Bone marrow (tissue), 2 donors: ENCODE results near the gene KCNMA1.

ENCODE experiments used
- DNase-seq, 2 donors: peaks; one replicate each; lab custom pipeline; 2025; lab: John Stamatoyannopoulos, UW

KCNMA1 gene

DNA sequence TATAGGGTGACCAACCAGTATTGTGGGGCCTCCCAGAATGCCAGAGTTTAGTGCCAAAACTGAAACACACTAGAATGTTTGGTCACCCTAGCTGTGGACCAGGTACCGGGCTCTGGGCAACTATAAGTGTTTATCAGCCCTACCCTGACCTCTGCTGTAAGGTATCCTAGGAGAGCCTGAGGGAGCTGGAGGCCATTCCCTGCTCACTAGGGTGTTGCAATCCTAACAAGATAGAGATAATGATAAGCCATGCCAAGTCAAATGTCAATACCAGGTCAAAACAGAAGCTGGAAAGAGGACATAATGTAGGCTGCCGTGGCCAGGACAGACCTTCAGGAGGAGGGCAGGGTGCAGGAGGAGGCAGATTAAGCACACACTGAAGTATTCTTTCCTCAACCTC is 151.8 kb downstream of the KCNMA1 start:
- DNase-seq = no peak

DNA sequence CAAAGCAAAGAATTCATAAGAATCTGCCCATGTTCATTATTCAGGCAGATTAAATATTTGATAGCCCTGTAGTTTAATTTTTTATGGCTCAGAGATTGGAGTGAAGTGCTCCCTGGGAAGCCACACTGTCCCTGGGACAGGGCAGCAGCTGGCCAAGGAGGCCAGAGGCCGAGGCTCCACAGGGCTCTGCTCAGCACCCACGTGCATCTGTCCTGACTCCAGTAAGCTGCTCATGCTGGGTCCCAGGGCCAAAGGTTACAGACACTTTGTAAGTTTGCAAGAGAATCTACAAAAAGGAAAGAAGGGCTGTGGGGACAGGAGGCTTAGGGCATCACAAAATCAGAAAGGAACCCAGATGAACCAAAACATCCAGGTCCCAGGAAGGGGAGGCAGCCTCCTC is 155.5 kb downstream of the KCNMA1 start:
- no peak for DNase-seq

DNA sequence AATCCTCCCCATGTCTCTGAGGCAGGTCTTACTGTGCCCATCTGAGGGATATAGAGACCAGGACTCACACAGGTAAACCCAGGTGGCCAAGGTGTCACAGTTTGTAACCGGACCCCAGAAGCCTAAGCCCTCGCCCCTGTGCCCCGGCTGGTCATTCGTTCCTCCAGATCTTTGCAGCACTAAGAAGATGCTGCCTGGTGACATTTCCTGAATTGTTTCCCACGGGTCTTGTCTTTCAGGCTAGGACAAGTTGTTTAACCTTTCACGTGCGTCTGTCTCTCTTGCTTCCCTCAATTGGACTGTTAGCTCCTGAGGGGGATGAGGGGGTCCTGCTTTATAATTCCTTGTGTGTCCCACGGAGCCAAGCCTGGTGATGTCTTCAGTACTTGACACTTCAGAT is 158.0 kb downstream of the KCNMA1 start:
- no peak for DNase-seq

DNA sequence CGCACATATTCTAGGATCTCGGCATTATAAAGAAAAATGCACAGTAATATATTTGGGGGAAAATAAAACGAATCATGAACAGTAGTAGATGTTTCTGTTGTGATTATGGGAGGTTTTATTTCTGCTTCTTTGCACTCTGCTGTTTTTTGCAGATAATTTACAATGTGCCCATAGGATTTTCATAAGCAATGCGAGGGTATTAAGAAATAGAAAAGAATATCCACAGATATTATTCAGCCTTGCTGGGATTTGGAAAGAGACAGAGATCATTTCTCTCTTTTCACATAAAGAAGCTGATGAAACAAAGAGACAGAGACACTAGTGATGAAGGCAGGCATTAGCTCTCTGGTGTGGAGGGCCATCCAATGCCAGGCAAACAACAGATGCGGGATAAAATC is 158.6 kb downstream of the KCNMA1 start:
- DNase-seq = no peak

DNA sequence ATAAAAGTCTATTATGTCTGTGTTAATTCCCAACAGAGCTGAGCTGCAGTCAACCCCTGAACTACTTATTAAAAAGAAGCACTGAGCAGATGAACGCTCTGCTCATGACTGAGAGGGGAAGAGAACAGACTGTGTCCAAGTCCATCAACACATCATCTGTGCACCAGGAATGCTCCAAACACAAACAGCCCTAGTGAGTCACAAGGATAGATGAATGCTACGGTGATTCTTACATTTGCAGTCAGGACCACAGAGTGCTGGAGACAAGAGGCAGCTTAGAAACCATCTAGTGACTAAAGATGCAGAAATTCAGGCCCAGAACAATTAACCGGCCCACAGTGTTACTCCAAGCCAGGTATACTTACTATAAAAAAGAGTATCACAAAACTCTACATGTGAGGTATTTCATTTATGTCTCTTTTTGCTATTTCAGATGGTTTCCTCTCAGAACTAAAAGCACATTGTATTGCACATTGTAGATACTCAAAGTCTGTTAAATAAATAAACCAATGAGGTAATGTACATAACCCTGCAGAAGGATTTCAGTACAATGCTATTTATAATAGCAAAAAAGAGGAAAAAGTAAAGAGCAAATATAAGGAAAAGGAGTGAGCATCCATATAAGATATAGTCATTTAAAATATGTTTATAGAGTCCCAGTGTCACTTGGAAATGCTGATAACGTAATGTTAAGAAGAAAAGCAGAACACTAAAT is 159.2 kb downstream of the KCNMA1 start:
- DNase-seq = no peak

DNA sequence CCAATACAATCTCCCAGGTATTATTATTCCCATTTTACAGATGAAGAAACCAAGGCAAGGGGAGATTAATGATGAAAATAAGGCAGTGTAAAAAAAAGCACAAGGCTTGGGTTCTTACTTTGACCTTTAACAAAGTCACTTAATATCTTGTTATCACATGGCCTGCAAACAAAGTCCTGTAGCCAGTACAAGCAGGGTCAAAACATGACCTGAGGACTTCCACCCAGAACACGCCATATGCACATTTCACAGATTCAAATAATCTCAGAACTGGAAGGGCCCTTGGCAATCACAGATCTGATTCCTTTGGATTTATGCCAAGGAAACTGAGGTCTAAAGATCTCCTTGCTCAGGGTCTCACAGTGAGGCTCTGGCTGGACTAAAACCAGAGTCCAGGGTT is 162.1 kb downstream of the KCNMA1 start:
- DNase-seq = no peak

DNA sequence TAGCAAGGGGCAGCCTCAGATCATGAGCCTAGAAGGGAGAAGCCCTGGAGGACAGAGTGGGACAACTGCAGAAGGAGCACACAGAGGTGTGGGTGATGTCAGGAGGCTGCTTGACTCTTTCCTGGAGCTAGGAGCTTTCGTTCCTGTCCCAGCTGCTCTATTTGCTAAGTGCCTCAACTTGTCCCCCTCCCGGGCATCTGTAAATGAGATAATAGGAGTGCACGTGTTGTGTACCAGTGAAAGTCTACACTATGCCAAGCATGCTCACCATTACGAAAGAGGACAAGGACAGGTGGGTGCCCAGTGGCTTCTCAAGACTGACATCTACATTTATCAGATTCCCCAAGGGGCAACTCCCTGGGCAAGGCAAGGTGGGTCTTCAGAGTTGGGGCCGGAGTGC is 162.7 kb downstream of the KCNMA1 start:
- no peak for DNase-seq

DNA sequence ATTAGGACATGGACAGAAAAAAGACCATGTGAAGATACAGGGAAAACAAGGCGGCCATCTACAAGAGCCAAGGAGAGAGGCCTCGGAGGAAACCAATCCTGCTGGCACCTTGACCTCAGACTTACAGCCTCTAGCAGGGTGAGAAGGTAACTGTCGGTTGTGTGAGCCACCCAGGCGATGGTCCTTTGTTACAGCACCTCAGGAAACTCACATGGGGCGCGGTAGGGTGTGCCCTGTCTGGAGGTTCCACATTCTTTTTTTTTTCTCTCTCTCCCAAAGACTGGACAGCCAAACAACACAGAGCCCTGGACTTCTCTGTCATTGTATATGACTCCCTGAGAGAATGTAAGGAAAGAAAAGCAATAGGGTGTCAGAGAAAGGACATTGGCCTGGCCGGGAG is 163.2 kb downstream of the KCNMA1 start:
- no peak for DNase-seq

DNA sequence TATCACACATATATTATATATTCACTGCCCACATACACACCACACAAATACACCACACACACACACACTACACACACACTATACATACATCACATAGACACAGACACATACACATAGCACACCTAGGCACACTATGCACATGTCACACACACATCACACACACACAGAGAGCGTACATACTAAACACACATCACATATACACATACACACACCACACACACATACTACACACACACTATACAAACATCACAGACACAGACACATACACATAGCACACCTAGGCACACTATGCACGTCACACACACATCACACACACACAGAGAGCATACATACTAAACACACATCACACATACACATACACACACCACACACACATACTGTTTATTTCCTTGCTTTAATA is 165.5 kb downstream of the KCNMA1 start:
- DNase-seq = no peak

DNA sequence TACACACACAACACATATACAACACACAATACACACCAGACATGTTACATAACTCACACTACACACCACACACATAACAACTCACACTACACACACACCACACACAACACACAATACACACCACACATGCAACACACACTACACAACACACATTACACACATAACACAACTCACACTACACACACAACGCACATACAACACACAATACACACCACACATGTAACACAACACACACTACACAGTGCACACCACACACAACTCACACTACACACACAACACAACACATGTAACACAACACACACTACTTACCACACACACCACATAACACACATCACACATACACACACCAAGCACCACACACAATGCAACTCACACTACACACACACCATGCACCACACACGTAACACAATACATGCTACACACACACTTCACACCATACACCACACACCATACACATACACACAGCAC is 166.5 kb downstream of the KCNMA1 start:
- DNase-seq = no peak

DNA sequence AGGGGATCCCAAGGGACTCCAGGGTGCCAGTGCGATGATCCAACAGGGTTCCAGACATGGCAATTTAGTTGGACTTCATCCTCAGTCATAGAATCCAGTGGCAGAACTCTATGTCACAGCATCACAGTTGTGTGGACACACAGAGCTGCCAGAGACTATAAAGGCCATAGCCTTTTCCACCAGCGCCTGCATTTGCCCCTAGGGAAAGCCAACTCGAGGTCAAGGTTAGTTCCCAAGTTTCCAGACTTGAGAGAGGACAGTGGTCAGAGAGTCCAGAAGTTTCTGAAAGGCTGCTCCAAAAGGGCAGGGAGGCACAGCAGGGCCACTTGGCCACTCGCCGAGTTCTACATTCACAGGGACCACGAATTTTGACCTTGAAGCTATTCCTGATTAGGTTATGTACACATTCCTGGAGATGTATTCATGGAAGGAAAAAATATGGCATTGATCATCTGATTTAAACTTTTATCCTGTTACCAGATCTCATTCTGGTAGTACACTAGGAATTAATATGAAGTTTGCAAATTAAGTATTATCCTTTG is 170.1 kb downstream of the KCNMA1 start:
- no peak for DNase-seq

DNA sequence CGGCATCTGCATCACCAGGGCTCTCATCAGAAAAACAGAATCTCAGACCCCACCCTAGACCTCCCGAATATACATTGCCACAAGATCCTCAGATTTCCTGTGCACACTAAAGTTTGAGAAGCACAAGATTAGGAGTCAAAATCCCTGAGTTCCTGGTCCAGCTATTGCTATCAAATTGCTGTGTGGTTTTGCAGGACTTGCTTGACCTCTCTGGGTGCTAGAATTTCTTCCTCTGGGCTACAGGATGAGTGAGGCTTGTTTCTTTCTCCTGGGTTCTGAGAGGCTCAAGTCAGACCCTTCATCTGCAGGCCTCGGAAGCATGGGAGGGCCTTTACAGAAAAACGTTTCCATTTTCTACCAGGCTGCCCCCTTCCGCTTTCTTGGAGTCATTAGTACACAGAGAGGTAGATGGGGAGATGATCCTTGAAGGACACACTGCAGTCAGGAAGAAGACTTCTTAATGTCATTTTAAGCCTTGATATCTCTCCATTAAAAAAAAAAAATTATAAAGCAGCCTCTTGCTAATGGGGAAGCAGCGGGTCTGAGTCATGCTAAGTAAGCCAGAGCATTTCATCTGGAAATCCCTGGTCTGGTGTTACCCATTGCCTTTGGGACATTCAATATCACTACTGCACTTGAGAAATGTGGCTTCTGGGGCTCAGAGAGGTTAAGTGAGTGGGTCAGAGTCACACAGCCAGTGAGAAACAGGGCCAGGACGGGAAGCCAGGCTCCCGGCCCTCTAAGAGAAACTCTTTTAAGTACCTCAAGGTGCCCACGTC is 173.5 kb downstream of the KCNMA1 start:
- DNase-seq = no peak

DNA sequence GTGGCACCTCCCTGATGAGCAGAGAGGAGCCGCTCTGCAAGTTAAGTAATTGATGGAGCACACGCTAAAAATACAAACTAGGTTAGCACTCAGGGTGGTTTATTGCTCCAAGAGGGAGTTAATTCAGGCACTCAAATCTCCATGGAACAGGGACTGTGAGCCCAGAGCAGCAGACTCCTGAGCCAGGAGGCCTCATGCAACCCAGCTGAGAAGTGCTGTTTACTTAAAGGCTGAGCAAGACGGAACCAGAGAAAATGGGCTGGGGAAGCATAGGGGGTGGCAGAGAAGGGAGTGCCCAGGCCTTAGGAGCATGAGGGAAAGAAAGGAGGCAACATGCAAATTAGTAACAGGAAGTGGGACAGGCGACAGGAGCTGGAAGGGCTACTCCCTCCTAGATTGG is 174.1 kb downstream of the KCNMA1 start:
- DNase-seq = no peak

DNA sequence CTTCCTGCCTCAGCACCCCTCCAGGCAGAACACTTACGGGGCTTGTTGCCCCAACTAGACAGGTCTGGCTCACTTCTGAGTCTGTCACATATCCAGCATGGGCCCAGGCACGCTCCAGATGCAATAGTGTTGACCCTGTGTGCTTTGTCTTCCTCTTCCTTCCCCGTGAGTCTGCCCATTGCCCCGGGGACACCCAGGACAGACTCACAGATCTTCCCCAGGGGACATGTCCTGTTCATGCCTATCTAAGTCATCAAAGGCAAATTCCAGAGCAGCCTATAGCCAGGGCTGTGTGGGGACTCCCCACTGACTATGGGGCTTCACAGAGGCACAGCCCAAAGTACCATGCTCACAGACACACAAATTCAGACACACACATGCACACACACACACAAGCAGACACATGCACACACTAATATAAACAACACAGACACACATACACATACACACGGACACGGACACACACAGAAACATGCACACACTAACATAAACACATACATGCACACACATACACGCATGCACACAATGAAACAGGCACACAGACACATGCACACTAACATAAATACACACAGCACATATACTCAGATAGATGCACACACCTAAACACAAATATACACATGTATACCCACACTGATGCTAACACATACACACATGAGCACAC is 175.8 kb downstream of the KCNMA1 start:
- no peak for DNase-seq

DNA sequence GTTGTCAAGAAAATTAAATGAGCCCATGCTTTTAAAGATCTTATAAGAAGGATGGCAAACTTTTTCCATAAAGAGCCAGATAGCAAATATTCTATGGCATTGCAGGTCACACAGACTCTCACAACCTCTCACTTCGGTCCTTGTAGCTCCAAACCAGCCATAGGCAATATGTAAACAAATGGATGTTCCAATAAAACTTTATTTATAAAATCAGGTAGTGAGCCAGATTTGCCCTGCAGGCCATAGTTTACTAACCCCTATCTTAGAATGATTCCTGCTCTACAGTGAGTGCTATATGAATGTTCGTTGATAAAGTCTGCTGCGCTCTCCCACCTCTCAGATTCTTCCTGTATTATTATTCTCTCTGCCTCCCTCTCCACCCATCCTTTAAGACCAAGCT is 177.7 kb downstream of the KCNMA1 start:
- DNase-seq = no peak

DNA sequence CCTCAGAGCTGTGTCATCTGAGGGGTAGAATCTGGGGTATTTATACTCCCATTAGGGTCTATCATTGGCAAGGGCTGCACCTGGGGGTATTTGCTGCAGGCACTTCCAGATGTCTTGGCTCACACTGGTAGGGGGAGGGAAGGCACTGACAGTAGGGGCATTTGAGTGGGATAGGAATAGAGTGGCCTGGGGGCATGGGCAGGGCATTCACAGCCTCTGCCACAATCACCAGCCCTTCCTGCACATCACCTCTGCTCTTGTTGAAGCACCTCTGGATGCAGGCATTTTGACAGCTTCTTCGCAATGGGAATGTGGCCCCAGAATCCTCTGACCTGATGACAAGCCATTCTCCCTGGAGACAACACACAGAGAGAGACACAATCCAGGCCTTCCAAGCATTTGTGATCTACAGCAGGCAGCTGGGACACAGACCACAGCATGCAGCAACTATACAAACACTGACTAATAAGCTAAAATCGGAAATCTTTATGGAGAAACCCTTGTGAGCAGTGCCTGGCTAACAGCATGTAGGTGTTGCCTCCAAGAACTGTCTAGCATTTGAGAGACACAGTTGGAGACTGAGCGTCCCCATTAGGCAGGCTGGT is 178.5 kb downstream of the KCNMA1 start:
- DNase-seq = no peak

DNA sequence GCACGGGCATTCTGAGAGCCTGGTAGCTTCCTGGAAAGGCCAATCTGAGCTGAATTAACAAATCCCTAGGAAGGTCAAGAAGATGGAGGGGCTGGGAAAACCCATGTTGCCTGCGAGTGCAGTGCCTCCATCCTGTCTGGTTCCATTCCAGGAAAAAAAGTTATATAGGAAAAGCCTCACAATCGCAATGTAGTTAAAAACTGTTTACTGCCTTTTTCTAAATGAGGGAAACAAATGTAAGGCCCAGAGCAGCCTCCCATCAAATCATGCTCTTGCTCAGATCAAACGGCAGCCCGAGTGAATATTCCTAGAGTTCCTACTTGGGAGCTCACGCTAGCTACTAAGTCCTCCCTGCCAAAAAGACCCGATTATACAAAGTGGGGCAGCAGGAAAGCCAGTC is 179.9 kb downstream of the KCNMA1 start:
- DNase-seq = no peak

DNA sequence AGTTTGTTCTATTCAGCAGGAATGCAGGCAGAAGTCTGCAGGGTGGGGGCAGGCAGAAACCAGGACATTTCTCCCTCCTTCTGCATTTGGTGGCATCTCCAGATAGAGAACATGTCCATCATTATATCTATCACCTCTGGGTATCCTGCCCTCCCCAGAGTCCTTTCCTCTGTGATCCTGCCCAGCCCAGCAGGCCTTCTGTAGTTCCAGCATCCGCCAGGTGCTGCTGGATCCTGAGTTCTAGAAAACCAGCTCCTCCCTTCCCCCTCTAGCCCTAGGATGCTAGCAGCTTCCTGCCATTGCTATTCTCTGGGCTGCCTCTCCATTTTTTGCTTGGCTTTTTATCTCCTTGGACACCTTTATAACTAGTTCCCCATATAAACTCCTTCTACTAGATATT is 180.3 kb downstream of the KCNMA1 start:
- DNase-seq = no peak

DNA sequence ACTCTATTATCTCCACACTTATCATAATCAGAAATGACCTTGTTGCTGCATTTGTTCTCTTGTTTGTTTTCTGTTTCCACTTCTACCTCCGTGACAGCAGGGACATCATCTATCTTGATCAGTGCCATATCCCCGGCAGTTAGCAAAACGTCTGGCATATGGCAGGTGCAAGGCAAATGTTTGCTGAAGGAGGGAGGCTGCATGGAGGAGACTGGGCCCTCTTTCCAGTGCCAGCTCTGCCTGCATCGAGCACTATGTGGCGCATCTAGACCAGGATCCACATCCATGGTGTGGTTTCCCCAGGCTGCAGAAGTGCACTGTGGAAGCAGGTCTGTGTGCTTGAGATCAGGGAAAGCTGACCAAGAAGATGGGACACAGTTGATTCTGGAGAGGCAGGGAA is 181.2 kb downstream of the KCNMA1 start:
- no peak for DNase-seq

DNA sequence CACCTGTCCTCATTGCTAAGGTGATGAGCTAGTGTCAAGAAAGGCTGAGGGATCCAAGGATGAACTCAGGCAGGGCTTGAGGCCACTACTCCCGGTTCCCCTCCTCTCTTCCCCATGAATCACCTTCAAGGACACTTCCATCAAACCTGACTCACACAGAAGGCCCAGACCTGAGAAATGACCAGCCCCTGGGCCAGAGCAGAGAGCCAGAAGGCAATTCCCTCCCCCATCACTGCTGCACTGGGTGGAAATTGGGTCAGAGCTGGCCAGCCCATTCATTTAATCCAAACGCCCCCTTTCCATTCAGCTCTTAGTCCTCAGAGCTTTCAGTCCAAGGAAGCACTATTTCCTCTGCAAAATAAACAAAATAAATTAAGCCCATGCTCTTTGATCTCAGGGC is 182.0 kb downstream of the KCNMA1 start:
- DNase-seq = no peak

DNA sequence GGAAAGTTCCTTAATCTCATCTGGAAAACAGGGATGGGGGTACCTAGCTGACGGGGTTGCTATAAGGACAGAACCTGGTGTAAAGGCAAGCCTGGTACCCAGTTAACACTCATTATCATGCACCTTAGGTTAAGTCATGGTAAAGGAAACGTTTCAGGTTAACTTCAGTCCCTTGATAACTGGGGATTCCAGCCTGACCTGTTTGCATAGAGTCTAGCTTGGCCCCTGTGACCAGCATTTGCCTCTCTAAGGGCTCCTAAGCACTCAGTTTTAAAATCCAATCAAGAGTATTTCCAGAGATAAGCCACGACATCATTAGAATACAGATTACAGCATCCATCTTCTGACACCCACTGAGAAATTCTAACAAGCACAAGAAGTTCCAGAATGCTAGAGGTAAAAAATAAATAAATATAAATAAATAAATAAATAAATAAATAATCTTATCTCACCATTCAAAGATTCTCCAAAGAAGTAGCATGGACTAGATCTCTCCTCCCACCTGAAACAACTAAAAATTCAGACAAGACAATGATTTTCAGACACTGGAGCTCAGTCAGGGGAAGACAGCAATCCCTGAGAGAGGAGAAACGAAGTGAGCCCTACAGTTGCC is 184.6 kb downstream of the KCNMA1 start:
- DNase-seq = no peak

DNA sequence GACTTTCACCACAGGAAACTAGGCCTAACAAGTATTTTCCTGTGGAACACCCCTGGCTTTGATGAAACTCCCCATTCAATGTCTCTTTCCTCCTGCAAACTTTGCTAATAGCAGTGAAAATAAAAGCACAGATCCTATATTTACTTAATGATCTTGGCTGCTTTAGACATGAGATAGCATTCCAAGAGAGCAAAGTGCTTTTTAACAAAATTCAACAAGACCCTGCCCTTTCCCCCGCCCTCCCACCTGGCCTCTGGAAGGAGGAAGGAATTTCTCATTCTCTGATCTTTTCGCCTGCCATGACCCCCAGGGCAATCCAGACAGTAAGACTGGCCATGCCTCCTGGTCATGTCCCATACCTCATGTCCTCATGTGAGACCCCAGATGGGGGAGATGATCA is 185.7 kb downstream of the KCNMA1 start:
- DNase-seq = no peak
